ENCODE measurements around the gene RNF180.
"Not testable (repeated sequence)": the region's sequence is repeated elsewhere in the genome, so short reads cannot be mapped to it uniquely, and the experiment has no call there.

RNF180 gene

DNA sequence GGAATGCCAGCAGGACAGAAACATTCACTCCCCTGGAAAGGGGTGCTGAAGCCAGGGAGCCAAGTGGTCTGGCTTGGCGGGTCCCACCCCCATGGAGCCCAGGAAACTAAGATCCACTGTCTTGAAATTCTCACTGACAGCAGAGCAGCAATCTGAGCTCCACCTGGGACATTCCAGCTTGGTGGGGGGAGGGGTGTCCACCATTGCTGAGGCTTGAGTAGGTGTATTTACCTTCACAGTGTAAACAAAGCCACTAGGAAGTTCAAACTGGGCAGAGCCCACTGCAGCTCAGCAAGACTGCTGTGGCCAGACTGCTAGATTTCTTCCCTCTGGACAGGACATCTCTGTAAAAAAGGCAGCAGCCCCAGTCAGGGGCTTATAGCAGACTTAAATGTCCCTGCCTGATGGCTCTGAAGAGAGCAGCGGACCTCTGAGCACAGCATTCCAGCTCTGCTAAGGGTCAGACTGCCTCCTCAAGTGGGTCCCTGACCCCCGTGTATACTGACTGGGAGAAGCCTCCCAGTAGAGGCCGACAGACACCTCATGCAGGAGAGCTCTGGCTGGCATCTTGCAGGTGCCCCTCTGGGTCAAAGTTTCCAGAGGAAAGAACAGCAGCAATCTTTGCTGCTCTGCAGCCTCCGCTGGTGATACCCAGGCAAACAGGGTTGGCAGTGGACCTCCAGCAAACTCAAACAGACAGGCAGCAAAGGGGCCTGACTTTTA is 241.6 kb downstream of the RNF180 start:
- not testable (repeated sequence) for DNase-seq

DNA sequence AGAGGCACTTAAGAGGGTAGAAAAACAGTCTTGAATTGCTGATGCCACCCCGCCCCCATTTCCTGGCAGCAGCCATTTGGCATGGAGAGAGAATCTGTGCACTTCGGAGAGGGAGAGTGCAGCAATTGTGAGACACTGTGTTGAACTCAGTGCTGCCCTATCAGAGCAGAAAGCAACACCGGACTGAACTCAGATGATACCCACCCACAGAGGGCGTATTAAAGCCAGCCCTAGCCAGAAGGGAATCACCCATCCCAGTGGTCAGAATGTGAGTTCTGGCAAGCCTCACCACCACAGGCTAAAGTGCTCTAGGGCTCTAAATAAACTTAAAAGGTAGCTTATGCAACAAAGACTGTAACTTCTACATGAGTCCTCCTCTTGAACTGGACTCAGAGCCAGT is 251.7 kb downstream of the RNF180 start:
- no peak for DNase-seq

DNA sequence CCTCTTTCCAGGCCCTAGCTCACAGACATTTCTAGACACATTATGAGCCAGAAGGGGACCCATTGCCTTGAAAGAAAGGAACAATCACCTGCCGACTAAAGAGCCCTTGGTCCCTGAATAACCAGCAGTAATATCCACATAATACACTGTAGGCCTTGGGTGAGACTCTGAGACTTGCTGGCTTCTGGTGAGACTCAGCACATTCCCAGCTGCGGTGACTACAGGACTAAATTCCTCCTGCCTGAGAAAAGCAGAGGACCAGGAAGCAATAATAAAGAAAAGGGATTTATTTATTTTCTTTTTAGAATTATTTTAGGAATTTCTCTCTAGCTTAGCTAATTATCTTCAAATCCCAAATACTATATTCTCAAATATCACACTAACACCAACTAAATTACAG is 252.4 kb downstream of the RNF180 start:
- no peak for DNase-seq

Data from NCI-H82 (cell line).